Measurements from ENCODE around the gene EHMT1.

Gene EHMT1

DNA sequence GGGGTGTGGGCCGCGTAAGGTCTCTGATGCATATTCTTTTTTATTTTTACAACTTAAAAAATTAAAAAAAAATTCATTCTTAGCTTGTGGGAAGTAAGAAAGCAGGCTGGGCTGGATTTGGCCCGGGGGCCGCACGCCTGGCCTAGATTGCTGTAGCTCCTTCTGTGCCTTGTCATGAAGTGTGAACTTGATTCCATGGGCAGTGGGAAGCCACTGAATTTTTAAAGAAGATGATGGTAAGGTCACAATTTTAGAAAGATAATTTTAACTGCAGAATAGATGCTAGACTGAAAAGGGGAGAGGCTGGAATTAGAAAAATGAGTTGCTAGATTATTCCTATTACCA, 56.1 kb downstream of the EHMT1 start:
- DNase-seq (ENCODE audit: low spot score) = no peak
- Histone ChIP-seq H3K4me1 (ENCODE audit: insufficient read depth, poor library complexity, severe bottlenecking) (no peaks in the 10 kb centered on the region), H3K9me3 (ENCODE audit: severe bottlenecking) (no peaks in the 10 kb centered on the region), H3K27me3 (ENCODE audit: insufficient read depth, poor library complexity, severe bottlenecking) (no peaks in the 10 kb centered on the region), H3K36me3 (ENCODE audit: low read depth) (peaks cover 12% of the 10 kb centered on the region; the same call in 1 of the 2 replicates), H3K4me3 (ENCODE audit: severe bottlenecking) (no peak overlapping the region), H3K27ac (ENCODE audit: poor library complexity, severe bottlenecking) (no peak overlapping the region)
- no peak for ATAC-seq (ENCODE audit: low read depth)
- TF ChIP-seq, protein P1, sequence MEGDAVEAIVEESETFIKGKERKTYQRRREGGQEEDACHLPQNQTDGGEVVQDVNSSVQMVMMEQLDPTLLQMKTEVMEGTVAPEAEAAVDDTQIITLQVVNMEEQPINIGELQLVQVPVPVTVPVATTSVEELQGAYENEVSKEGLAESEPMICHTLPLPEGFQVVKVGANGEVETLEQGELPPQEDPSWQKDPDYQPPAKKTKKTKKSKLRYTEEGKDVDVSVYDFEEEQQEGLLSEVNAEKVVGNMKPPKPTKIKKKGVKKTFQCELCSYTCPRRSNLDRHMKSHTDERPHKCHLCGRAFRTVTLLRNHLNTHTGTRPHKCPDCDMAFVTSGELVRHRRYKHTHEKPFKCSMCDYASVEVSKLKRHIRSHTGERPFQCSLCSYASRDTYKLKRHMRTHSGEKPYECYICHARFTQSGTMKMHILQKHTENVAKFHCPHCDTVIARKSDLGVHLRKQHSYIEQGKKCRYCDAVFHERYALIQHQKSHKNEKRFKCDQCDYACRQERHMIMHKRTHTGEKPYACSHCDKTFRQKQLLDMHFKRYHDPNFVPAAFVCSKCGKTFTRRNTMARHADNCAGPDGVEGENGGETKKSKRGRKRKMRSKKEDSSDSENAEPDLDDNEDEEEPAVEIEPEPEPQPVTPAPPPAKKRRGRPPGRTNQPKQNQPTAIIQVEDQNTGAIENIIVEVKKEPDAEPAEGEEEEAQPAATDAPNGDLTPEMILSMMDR (IDR thresholded peaks at IDR 0.05; ENCODE audit: poor library complexity, severe bottlenecking) = no peak

DNA sequence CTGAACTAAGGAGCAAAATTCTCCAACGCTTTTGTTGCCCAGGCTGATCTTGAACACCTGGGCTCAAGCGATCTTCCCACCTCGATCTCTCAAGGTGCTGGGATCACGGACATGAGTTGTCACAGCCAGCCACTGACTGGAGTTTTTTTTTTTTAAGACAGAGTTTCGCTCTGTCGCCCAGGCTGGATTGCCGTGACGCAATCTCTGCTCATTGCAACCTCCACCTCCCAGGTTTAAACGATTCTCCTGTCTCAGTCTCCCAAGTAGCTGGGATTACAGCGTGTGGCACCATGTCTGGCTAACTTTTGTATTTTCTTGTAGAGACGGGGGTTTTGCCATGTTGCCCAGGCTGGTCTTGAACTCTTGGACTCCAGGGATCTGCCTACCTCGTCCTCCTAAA, 58.2 kb downstream of the EHMT1 start:
- H3K27me3 ChIP-seq (ENCODE audit: insufficient read depth, poor library complexity, severe bottlenecking) = no peaks in the 10 kb centered on the region
- ATAC-seq (ENCODE audit: low read depth) (no peak), DNase-seq (ENCODE audit: low spot score) (no peak)
- no peaks in the 10 kb centered on the region for H3K4me1 ChIP-seq (ENCODE audit: insufficient read depth, poor library complexity, severe bottlenecking)
- TF ChIP-seq, protein P1 (IDR thresholded peaks at IDR 0.05; ENCODE audit: poor library complexity, severe bottlenecking) = no peak
- H3K27ac ChIP-seq (ENCODE audit: poor library complexity, severe bottlenecking) = no peak overlapping the region
- H3K4me3 ChIP-seq (ENCODE audit: severe bottlenecking) = no peak overlapping the region
- no peaks in the 10 kb centered on the region for H3K9me3 ChIP-seq (ENCODE audit: severe bottlenecking)
- peaks cover 12% of the 10 kb centered on the region; the same call in 1 of the 2 replicates for H3K36me3 ChIP-seq (ENCODE audit: low read depth)

DNA sequence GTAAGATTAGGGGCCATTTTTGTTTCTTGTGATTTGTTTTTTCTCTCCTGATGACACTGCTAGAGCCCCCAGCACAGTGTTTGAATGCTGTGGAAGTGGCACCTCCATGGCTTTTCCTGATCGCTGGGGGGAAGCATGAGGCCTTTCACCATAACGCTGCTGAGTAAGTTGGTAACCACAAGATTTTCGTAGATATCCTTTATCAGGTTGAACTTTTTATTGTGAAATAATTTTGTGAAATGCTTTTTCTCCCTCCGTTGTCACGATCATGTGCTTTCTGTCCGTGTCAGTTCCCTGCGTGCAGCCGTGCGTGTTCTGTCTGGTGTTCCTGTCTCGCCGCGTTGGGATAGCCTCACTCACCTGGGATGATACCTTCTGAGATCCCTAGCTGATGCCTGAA, 59.4 kb downstream of the EHMT1 start:
- H3K4me1 ChIP-seq (ENCODE audit: insufficient read depth, poor library complexity, severe bottlenecking) = no peaks in the 10 kb centered on the region
- TF ChIP-seq, protein P1 (IDR thresholded peaks at IDR 0.05; ENCODE audit: poor library complexity, severe bottlenecking) = no peak

DNA sequence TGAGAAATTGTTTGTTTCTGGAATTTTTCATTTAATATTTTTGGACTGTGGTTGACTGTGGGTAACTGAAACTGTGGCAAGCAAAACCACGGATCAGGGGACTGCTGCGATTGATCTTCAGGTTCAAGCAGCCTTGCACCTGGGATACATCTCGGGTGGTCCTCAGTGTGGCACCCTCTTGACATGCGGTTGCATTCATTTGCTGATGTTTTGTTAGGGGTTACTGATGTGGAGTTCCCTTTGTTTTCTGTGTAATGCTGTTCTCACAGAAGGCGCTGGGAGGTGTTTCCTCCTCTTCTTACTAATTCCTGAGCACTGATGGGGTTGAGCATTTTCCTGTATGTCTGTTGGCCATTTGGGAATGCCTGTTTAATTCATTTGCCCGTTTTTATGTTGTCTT, 60.4 kb downstream of the EHMT1 start:
- TF ChIP-seq, protein P1 (IDR thresholded peaks at IDR 0.05; ENCODE audit: poor library complexity, severe bottlenecking) = no peak
- Histone ChIP-seq H3K4me3 (ENCODE audit: severe bottlenecking) (no peak overlapping the region), H3K9me3 (ENCODE audit: severe bottlenecking) (no peaks in the 10 kb centered on the region), H3K4me1 (ENCODE audit: insufficient read depth, poor library complexity, severe bottlenecking) (no peaks in the 10 kb centered on the region), H3K27ac (ENCODE audit: poor library complexity, severe bottlenecking) (no peak overlapping the region), H3K27me3 (ENCODE audit: insufficient read depth, poor library complexity, severe bottlenecking) (no peaks in the 10 kb centered on the region), H3K36me3 (ENCODE audit: low read depth) (peaks cover 12% of the 10 kb centered on the region; the same call in 1 of the 2 replicates)
- ATAC-seq (ENCODE audit: low read depth) (no peak), DNase-seq (ENCODE audit: low spot score) (no peak)

More for the DNA sequence above, 59.4 kb downstream of the EHMT1 start:
- Histone ChIP-seq H3K27me3 (ENCODE audit: insufficient read depth, poor library complexity, severe bottlenecking) (no peaks in the 10 kb centered on the region), H3K9me3 (ENCODE audit: severe bottlenecking) (no peaks in the 10 kb centered on the region), H3K36me3 (ENCODE audit: low read depth) (peaks cover 12% of the 10 kb centered on the region; the same call in 1 of the 2 replicates), H3K27ac (ENCODE audit: poor library complexity, severe bottlenecking) (no peak overlapping the region), H3K4me3 (ENCODE audit: severe bottlenecking) (no peak overlapping the region)
- DNase-seq (ENCODE audit: low spot score) (no peak), ATAC-seq (ENCODE audit: low read depth) (no peak)

DNA sequence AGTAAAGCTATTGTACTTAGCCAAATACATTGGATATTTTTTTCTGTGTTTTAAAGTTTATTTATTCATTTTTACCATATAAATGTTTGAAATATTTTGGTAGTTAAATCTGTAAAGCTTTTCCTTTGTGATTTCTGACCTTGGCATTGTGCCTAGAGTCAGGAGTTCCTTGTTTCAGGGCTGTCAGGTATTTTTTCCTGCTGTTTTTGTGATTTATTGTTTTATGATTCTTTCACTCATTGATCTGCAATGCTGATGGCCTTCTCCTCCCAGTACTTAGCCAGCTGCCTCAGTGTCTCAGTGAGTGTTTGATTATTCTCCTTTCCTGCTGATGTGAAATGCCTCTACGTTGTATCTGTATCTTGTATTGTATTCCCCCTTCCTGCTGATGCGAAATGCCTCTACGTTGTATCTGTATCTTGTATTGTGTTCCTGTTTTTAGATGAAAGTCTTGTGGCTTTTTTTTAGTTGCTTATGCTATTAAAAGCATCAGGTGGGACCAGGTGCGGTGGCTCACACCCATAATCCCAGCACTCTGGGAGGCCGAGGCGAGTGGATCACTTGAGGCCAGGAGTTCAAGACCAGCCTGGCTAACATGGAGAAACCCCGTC, 61.0 kb downstream of the EHMT1 start:
- no peaks in the 10 kb centered on the region for H3K9me3 ChIP-seq (ENCODE audit: severe bottlenecking)
- H3K4me3 ChIP-seq (ENCODE audit: severe bottlenecking) = no peak overlapping the region
- DNase-seq (ENCODE audit: low spot score) (no peak), ATAC-seq (ENCODE audit: low read depth) (no peak)
- TF ChIP-seq, protein P1 (IDR thresholded peaks at IDR 0.05; ENCODE audit: poor library complexity, severe bottlenecking) = no peak
- peaks cover 12% of the 10 kb centered on the region; the same call in 1 of the 2 replicates for H3K36me3 ChIP-seq (ENCODE audit: low read depth)
- H3K27ac ChIP-seq (ENCODE audit: poor library complexity, severe bottlenecking) = no peak overlapping the region
- H3K27me3 ChIP-seq (ENCODE audit: insufficient read depth, poor library complexity, severe bottlenecking) = no peaks in the 10 kb centered on the region
- H3K4me1 ChIP-seq (ENCODE audit: insufficient read depth, poor library complexity, severe bottlenecking) = no peaks in the 10 kb centered on the region

All from RWPE2 (cell line).